ENCODE results near the gene DHRSX.

- no peak for TF ChIP-seq FOXP4 (CRISPR knock-in tag; IDR thresholded peaks at IDR 0.05; ENCODE audit: borderline replicate concordance)
- TF ChIP-seq GTF2B (IDR thresholded peaks at IDR 0.05; ENCODE audit: extremely low read depth, insufficient read length) = no peak
- no peak for TF ChIP-seq HIVEP1 (CRISPR knock-in tag; IDR thresholded peaks at IDR 0.05)
These were observed 76.9 kb downstream of the DHRSX start for GRCh38 chrX:2423899-2424298.
